ENCODE data around the gene TAGAP. TPM values are rescaled to one million over a fixed set of nuclear protein-coding genes. Genes with fewer than 3 reads are reported as not detected.

The TAGAP gene
- total RNA-seq, 6 donors from 2014 or later: 7.8 to 19.3 (median 8.8) TPM

DNA sequence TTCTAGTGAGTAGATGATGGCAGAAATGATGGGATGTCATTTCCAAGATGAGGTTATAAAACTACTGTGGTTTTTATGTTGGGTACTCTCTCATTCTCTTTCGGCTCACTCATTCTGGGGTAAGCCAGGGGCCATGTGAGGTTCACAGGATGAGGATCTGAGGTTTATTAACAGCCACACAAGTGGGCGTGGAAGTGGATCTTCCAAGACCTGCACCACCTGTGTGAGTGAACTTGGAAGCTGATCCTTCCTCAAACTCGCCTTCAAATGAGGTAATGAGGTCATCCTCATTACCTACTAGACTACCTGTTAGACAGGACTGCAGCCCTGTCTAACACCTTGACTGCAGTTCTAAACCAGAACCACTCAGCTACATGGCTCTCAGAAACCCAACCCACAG, 45.1 kb upstream of the TAGAP start:
- H3K36me3 ChIP-seq: no peaks in the 10 kb centered on the region
- TF ChIP-seq EP300 (IDR thresholded peaks at IDR 0.05) (no peak), POLR2AphosphoS5 (IDR thresholded peaks at IDR 0.05) (no peak), CTCF (IDR thresholded peaks at IDR 0.05) (no peak), POLR2A (IDR thresholded peaks at IDR 0.05) (no peak)
- no peaks in the 10 kb centered on the region for H3K27me3 ChIP-seq
- ATAC-seq (ENCODE audit: low FRiP score in 2 of 2) (no peak), DNase-seq (no peak)
- WGBS, 2 donors: 82 to 89% methylated on average over 3 of the region's 3 CpGs
- H3K4me3 ChIP-seq: no peak overlapping the region
- H3K4me1 ChIP-seq: no peaks in the 10 kb centered on the region
- H3K27ac ChIP-seq: no peak overlapping the region
- no peaks in the 10 kb centered on the region for H3K9me3 ChIP-seq

DNA sequence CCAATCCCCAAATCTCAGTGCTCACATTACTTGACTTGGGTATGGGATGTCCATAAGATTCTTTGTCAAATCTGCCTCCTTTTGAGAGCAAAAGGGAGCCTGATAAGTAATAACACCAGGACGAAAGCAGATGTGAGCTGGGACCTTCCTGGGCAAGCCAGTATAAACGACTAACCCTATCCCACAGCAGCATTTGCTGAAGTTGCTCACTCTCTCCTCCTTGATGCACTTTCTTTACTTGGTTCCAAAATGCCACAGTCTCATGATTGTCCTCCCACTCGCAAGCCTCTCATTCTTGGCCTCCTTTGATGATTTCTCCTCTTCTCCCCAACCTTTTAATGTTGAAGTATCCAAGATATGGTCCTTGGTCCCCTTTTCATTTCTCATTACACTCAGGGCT, 44.7 kb upstream of the TAGAP start:
- TF ChIP-seq EP300 (IDR thresholded peaks at IDR 0.05): no peak
- no peak for TF ChIP-seq POLR2A (IDR thresholded peaks at IDR 0.05)
- no peak for TF ChIP-seq CTCF (IDR thresholded peaks at IDR 0.05)
- TF ChIP-seq POLR2AphosphoS5 (IDR thresholded peaks at IDR 0.05): no peak
- WGBS, 2 donors: 89 to 91% methylated on average over 3 of the region's 3 CpGs

DNA sequence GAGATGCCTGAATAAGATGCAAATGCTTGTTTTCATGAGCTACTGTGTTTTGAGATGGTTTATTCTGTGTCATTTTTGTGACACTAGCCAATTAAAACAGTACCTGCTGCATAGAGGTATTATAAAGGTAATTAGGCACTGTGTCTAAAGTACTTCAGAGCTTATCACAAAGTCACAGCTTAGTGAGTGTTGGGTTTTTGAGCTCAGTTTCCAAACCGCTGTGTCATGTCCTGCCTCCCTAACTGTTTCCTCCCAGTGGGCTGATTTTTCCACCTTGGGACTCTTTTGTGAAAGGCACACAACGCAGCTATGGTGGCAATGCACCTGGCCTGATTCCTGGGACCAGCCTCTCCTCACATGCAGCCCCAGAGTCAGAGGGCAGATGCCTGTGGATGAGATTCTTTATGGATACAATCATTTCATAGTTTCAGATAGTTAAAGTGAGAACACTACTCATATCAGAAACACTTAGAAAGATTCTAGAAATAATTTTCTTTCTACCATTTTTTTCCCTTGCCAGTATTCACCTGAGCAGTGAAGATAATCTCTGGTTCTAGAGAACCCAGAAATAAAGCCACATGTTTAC, 41.3 kb upstream of the TAGAP start:
- Histone ChIP-seq H3K36me3 (no peaks in the 10 kb centered on the region), H3K9me3 (no peaks in the 10 kb centered on the region)
- no peak for TF ChIP-seq POLR2A (IDR thresholded peaks at IDR 0.05)
- no peak for TF ChIP-seq CTCF (IDR thresholded peaks at IDR 0.05)
- no peak for TF ChIP-seq EP300 (IDR thresholded peaks at IDR 0.05)
- TF ChIP-seq POLR2AphosphoS5 (IDR thresholded peaks at IDR 0.05): no peak

More for the DNA sequence above, 44.7 kb upstream of the TAGAP start:
- ATAC-seq (ENCODE audit: low FRiP score in 2 of 2) (no peak), DNase-seq (no peak)
- no peaks in the 10 kb centered on the region for H3K9me3 ChIP-seq
- H3K4me1 ChIP-seq: no peaks in the 10 kb centered on the region
- H3K4me3 ChIP-seq: no peak overlapping the region
- no peak overlapping the region for H3K27ac ChIP-seq
- no peaks in the 10 kb centered on the region for H3K36me3 ChIP-seq
- no peaks in the 10 kb centered on the region for H3K27me3 ChIP-seq

GRCh38 chr6:159085396-159085895, 40.7 kb upstream of the TAGAP start:
- Histone ChIP-seq H3K27me3 (no peaks in the 10 kb centered on the region), H3K36me3 (no peaks in the 10 kb centered on the region), H3K9me3 (no peaks in the 10 kb centered on the region), H3K4me3 (no peak overlapping the region), H3K4me1 (peaks cover 0 to 3% (median 0%) of the 10 kb centered on the region in 4 donors), H3K27ac (no peak overlapping the region)
- 93 to 94% methylated on average over 7 of the region's 7 CpGs for WGBS, 2 donors
- DNase-seq (no peak), ATAC-seq (ENCODE audit: low FRiP score in 2 of 2) (no peak)
- TF ChIP-seq POLR2AphosphoS5 (IDR thresholded peaks at IDR 0.05): no peak
- TF ChIP-seq EP300 (IDR thresholded peaks at IDR 0.05): no peak
- TF ChIP-seq CTCF (IDR thresholded peaks at IDR 0.05): no peak
- no peak for TF ChIP-seq POLR2A (IDR thresholded peaks at IDR 0.05)

More for the DNA sequence above, 41.3 kb upstream of the TAGAP start:
- no peak overlapping the region for H3K4me3 ChIP-seq
- no peaks in the 10 kb centered on the region for H3K27me3 ChIP-seq
- 53 to 63% methylated on average over 2 of the region's 2 CpGs for WGBS, 2 donors
- peaks cover 0 to 3% (median 0%) of the 10 kb centered on the region in 4 donors for H3K4me1 ChIP-seq
- ATAC-seq (ENCODE audit: low FRiP score in 2 of 2): no peak
- DNase-seq: no peak
- no peak overlapping the region for H3K27ac ChIP-seq
